Activated CD4-positive, CD25-positive, alpha-beta regulatory T cell treated with anti-CD3 and anti-CD28 coated beads, Interleukin-2, amount 50 U/mL, for 72 hours (primary cell): ENCODE results near the gene SVIP.

Experiments
- DNase-seq: peaks from one replicate; pipeline ENCODE4 v3.0.0; 2021

SVIP gene

DNA sequence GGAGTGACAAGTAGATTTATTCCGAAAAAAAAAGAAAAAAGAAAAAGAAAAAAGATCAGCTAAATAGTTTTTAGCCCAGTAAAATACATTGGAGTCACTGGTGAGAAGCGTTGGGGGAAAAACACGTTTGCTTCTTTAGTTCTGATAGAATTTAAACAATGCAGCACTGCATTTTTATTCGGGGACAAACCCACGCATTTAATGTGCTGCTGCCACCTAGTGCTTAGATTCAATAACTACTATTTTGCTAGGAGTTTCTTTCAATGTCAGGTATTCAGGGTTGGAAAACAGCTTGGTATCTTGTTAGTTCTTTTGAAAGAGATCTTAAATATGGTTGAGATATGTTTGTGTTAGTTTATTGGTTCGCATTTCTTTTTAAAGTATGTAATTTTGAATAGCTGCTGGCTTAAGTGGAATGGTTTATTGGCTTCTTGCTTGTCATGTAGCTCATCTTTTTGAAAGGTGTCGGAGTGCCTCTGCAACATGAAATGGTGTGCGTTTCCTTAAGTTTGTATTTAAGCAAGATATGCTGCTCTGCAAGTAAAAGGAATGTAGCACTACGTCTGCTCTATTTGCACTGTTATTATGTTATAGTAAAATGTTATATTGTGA is 41.9 kb downstream of the SVIP start:
- DNase-seq = no peak

DNA sequence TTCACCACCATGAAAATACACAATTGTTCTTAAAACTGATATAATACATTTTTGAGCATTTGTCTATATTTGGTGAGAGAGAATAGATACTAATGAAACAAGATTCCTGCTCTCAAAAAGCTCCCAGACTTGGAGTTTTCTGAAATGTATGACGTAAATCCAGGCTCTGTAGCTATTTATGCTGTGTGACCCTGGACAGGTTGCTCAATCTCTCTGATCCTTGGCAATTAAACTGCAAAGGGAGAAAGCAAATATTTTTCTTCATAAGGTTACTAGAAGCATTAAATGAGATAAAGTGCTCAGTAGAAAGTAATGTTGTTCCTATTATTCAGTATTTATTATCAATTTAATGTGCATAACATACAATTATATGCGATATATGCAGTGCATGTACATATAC is 42.5 kb downstream of the SVIP start:
- DNase-seq = no peak

DNA sequence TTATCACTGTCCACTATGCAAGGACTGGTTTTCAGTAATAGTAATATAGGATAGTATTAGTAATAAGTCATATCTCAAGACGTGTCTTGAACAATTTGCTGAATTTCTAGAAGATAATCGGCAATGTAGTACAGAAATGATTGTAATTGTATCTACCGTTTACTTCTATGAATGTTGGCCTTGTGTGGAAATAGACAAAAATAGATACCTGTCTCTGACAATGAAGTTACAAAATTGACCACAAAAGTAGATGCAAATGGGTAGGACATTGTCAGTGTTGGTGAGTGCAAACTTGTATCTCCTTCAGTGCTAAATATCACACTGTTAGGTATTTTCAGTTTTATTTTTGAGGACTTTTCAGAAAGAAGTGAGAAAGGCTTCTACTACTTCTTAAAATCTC is 43.1 kb downstream of the SVIP start:
- no peak for DNase-seq

- DNase-seq = no peak
Measured at GRCh38 chr11:22785251-22785650, 44.4 kb downstream of the SVIP start.

DNA sequence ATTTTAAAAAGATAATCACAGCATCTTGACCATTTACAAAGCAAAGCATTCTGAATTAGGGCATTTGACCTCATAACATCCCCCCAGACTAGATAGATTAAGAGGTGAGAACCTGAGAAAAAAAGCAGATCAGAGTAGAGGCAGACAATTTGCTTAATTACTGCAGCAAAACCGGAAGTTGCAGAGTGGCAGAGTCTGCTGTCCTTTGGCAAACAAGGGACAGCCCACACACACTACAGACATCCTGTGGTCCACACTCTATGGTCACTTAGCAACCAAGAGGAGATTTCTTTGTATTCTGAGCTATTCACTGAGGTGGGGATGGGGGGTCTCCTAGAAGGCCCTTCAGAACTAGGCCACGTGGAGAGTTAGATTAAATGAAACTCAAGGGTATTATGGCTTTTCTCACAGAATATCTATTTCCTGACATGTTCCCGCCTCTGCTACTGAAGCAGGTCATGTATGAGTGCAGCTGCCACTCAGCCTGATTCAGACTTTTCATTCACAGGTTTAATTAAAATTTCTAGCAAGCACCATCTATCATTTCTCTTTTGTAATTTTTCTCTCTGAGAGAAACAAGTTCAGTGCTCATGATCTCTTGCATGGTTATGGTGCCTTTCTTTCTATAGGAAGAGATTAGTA is 48.5 kb downstream of the SVIP start:
- no peak for DNase-seq

GRCh38 chr11:22779850-22780249 is 49.8 kb downstream of the SVIP start:
- no peak for DNase-seq

DNA sequence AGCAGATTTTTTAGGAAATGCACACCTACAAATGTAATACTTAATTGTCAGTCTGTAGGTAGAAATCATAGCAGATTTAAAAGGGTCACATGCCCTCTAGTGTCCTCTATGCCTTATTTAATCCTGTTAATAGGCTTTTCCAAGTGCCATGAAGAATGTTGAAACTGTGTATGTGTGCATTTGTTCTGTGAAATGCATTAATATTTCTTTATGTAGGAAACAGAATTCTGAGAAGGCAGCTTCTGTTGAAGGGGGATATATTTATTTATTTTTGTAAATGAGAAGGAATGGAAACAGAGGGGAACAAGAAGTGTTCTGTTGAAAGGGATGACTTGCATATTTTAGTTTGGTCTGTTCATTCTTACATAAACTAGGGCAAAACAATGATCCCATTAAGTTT is 51.0 kb downstream of the SVIP start:
- no peak for DNase-seq

GRCh38 chr11:22775248-22775647 is 54.4 kb downstream of the SVIP start:
- DNase-seq = no peak

DNA sequence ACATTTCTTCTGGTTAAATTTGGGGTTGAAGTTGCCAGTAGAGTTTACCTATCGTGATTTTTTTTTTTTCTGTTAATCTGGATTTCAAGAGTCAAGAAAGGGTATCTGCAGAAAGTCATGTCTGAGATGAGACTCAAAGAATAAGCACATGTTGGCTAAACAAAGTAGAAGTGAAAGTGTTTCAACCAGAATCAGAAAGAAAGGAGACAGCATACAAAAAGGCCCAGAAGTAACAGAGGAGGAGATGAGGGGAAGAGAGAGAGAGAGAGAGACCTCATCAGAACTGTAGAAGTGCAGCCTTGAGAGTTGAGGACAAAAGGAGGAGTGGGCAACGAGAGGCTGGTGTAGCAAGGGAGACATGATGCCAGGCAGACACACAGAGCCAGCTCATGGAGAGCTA is 54.9 kb downstream of the SVIP start:
- no peak for DNase-seq

DNA sequence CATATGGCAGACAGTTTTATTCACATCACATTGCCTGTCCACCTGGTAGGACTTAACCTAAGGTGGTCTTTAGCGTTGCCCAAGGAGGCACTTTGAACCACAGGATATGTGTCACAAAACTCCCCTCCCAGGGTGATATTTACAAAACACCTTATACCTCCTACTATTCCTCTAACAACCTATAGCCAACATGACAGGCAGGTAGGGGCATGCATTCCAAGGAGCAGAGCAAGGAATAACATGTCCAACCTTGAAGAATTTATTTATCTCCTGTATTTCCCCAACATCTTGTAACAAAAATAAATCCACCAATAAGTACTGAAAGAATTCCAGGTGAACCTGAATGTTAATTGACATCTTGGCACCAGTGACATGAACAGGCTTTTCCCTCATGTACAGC is 60.5 kb downstream of the SVIP start:
- no peak for DNase-seq
